Measurements from ENCODE around the gene PLEKHA8. TPM values are rescaled to one million over a fixed set of nuclear protein-coding genes. Genes with fewer than 3 reads are reported as not detected.

PLEKHA8 gene
- total RNA-seq, 1 experiment from 2014 or later, result 12.0 TPM

GRCh38 chr7:30139836-30140384, 111.7 kb downstream of the PLEKHA8 start:
- peaks cover 28% of the 10 kb centered on the region for H3K4me1 Mint-ChIP-seq (ENCODE audit: insufficient read depth, unreplicated experiment)
- DNase-seq (ENCODE audit: unreplicated experiment), result no peak
- H3K36me3 Mint-ChIP-seq (ENCODE audit: insufficient read depth, unreplicated experiment), result peaks cover 6% of the 10 kb centered on the region
- H3K27me3 Mint-ChIP-seq (ENCODE audit: insufficient read depth, unreplicated experiment), result no peaks in the 10 kb centered on the region
- no peak overlapping the region for H3K4me3 Mint-ChIP-seq (ENCODE audit: unreplicated experiment)
- no peak overlapping the region for H3K27ac Mint-ChIP-seq (ENCODE audit: low read depth, unreplicated experiment)
- TF ChIP-seq CTCF (IDR thresholded peaks at IDR 0.05; ENCODE audit: unreplicated experiment), result no peak
- BruUV-seq (replicated peaks), result no TSS peak
- CTCF ChIA-PET, result no interaction called here
- intact Hi-C loops (cut with micrococcal nuclease), result no loop called here
- H3K9me3 Mint-ChIP-seq (ENCODE audit: unreplicated experiment), result no peaks in the 10 kb centered on the region
- POLR2A ChIA-PET, result interaction anchor here (1.4 kb wide), 1 partner anchor 14 kb away, joined by 3 read pairs; no protein-coding TSS in a partner anchor

GRCh38 chr7:30140456-30140855, 112.2 kb downstream of the PLEKHA8 start:
- POLR2A ChIA-PET, result interaction anchor here (1.4 kb wide), 1 partner anchor 14 kb away, joined by 3 read pairs; no protein-coding TSS in a partner anchor

GRCh38 chr7:30142710-30143109, 114.5 kb downstream of the PLEKHA8 start:
- ChIA-PET CTCF (interaction anchor here (0.8 to 0.9 kb wide), 2 partner anchors 13 to 21 kb away, joined by 3 to 4 read pairs; no protein-coding TSS in a partner anchor), POLR2A (interaction anchor here (0.6 to 3.3 kb wide), 5 partner anchors 10 to 206 kb away, joined by 4 to 14 read pairs (median 5); no protein-coding TSS in a partner anchor)
- DNase-seq (ENCODE audit: unreplicated experiment), result peak; percentile 68
- Mint-ChIP-seq H3K9me3 (ENCODE audit: unreplicated experiment) (no peaks in the 10 kb centered on the region), H3K27me3 (ENCODE audit: insufficient read depth, unreplicated experiment) (no peaks in the 10 kb centered on the region), H3K36me3 (ENCODE audit: insufficient read depth, unreplicated experiment) (peaks cover 6% of the 10 kb centered on the region), H3K27ac (ENCODE audit: low read depth, unreplicated experiment) (peak overlapping the region; percentile 77), H3K4me1 (ENCODE audit: insufficient read depth, unreplicated experiment) (peaks cover 28% of the 10 kb centered on the region), H3K4me3 (ENCODE audit: unreplicated experiment) (peak overlapping the region; percentile 61)
- no TSS peak for BruUV-seq (replicated peaks)
- TF ChIP-seq CTCF (IDR thresholded peaks at IDR 0.05; ENCODE audit: unreplicated experiment), result no peak
- intact Hi-C loops (cut with micrococcal nuclease), result no loop called here

More at GRCh38 chr7:30140456-30140855, 112.2 kb downstream of the PLEKHA8 start:
- CTCF ChIA-PET, result no interaction called here
- no TSS peak for BruUV-seq (replicated peaks)
- peaks cover 28% of the 10 kb centered on the region for H3K4me1 Mint-ChIP-seq (ENCODE audit: insufficient read depth, unreplicated experiment)
- no peak overlapping the region for H3K4me3 Mint-ChIP-seq (ENCODE audit: unreplicated experiment)
- no peak for TF ChIP-seq CTCF (IDR thresholded peaks at IDR 0.05; ENCODE audit: unreplicated experiment)
- no peak for DNase-seq (ENCODE audit: unreplicated experiment)
- no peaks in the 10 kb centered on the region for H3K27me3 Mint-ChIP-seq (ENCODE audit: insufficient read depth, unreplicated experiment)
- intact Hi-C loops (cut with micrococcal nuclease), result no loop called here
- peaks cover 6% of the 10 kb centered on the region for H3K36me3 Mint-ChIP-seq (ENCODE audit: insufficient read depth, unreplicated experiment)
- no peak overlapping the region for H3K27ac Mint-ChIP-seq (ENCODE audit: low read depth, unreplicated experiment)
- H3K9me3 Mint-ChIP-seq (ENCODE audit: unreplicated experiment), result no peaks in the 10 kb centered on the region

GRCh38 chr7:30143748-30144251, 115.6 kb downstream of the PLEKHA8 start:
- H3K36me3 Mint-ChIP-seq (ENCODE audit: insufficient read depth, unreplicated experiment), result peaks cover 3% of the 10 kb centered on the region
- no peak for TF ChIP-seq CTCF (IDR thresholded peaks at IDR 0.05; ENCODE audit: unreplicated experiment)
- intact Hi-C loops (cut with micrococcal nuclease), result no loop called here
- H3K9me3 Mint-ChIP-seq (ENCODE audit: unreplicated experiment), result no peaks in the 10 kb centered on the region
- no peak overlapping the region for H3K4me3 Mint-ChIP-seq (ENCODE audit: unreplicated experiment)
- DNase-seq (ENCODE audit: unreplicated experiment), result peak; percentile 75
- ChIA-PET POLR2A (interaction anchor here (0.6 to 3.3 kb wide), 11 partner anchors 9 to 335 kb away, joined by 3 to 19 read pairs (median 3); partner anchors contain the start of genes MTURN and NOD1), CTCF (interaction anchor here (0.8 kb wide), 1 partner anchor 20 kb away, joined by 3 read pairs; no protein-coding TSS in a partner anchor)
- H3K27ac Mint-ChIP-seq (ENCODE audit: low read depth, unreplicated experiment), result peak overlapping the region; percentile 77
- peaks cover 28% of the 10 kb centered on the region for H3K4me1 Mint-ChIP-seq (ENCODE audit: insufficient read depth, unreplicated experiment)
- H3K27me3 Mint-ChIP-seq (ENCODE audit: insufficient read depth, unreplicated experiment), result no peaks in the 10 kb centered on the region
- BruUV-seq (replicated peaks), result no TSS peak
